Measurements from ENCODE around the gene RGL3.

DNA sequence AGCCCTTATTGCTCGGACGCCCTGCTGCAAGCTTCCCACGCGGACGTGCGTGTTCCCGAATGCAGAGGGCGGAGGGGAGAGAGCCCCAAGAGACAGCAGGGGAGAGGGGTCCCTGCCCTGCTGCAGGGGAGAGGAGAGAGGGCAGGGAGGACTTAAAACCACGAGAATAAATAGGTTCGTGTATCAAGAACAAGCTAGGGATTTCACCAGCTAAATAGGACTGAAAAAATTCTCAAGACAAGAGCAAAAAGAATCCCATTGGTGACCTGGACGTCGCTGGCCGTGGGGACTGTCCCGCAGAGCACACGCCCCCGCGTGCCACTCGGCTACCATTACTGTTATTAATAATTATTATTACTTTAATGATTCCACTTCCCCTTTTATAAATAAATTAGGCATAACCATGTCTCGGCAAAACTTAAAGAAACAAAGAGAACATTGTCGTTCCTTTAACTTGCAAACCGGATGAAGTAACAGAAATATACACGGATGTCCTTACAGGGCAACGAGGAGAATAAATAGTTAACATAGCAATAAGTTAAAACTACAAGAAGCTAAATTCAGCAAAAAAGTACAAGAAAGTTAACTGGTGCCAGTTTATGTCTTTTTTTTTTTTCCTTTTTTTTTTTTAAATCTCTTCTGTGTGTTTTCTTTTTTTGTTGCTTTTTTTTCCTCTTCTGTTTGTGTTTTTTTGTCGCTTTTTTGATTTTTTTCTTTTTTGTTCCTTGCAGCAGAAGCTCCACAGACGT lies 32.9 kb upstream of the RGL3 start:
- TF ChIP-seq EZH2 (IDR thresholded peaks at IDR 0.05) (no peak), EZH2phosphoT487 (IDR thresholded peaks at IDR 0.05) (no peak)
- TF ChIP-seq, protein P1, sequence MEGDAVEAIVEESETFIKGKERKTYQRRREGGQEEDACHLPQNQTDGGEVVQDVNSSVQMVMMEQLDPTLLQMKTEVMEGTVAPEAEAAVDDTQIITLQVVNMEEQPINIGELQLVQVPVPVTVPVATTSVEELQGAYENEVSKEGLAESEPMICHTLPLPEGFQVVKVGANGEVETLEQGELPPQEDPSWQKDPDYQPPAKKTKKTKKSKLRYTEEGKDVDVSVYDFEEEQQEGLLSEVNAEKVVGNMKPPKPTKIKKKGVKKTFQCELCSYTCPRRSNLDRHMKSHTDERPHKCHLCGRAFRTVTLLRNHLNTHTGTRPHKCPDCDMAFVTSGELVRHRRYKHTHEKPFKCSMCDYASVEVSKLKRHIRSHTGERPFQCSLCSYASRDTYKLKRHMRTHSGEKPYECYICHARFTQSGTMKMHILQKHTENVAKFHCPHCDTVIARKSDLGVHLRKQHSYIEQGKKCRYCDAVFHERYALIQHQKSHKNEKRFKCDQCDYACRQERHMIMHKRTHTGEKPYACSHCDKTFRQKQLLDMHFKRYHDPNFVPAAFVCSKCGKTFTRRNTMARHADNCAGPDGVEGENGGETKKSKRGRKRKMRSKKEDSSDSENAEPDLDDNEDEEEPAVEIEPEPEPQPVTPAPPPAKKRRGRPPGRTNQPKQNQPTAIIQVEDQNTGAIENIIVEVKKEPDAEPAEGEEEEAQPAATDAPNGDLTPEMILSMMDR (IDR thresholded peaks at IDR 0.05), result no peak
